ENCODE measurements around the gene IDI1.

DNA sequence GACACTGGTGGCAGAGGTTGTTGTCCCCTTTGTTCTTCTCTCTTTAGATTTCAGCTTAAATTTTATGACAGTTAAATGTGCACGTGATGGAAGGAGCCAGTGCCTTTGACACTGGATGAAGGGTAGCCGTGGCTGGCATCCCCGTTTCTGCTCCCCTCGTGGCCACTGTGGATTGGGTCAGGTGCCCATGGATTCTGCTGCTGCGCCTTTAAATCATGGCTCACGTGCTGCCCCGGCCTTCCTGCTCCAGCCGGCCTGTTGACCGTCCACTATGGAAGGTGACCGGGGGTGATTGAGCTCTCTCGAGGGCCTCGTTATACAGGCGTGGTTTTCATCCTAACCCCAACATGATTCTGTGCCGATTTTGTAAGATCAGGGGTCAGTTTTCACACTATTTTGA is 41.8 kb upstream of the IDI1 start:
- TF ChIP-seq EZH2phosphoT487 (IDR thresholded peaks at IDR 0.05; ENCODE audit: insufficient read depth, low read depth) = no peak
- TF ChIP-seq EZH2 (IDR thresholded peaks at IDR 0.05; ENCODE audit: insufficient read depth, poor library complexity, severe bottlenecking) = no peak
